Neuronal stem cell (in vitro differentiated cells): ENCODE data around the gene IFITM2.
"Not testable (repeated sequence)": the region's sequence is repeated elsewhere in the genome, so short reads cannot be mapped to it uniquely, and the experiment has no call there.

Experiments used
- DNase-seq: peaks from one replicate; pipeline ENCODE4 v3.0.0-alpha.2; 2013; ENCODE audit warnings: low spot score
- H2AFZ ChIP-seq: one replicate; pipeline ENCODE4 v1.6.1; 2013; ENCODE audit warnings: mild to moderate bottlenecking, low read length, inconsistent platforms
- H2AK5ac ChIP-seq: 2 replicates; pipeline ENCODE4 v1.6.1; 2013; ENCODE audit warnings: low read depth, mild to moderate bottlenecking, inconsistent platforms, low read length, moderate library complexity, mixed read lengths
- H2BK120ac ChIP-seq: 2 replicates; pipeline ENCODE4 v1.6.1; 2013; ENCODE audit warnings: low read depth, mild to moderate bottlenecking, inconsistent platforms, low read length, moderate library complexity, mixed read lengths
- H2BK12ac ChIP-seq: one replicate; pipeline ENCODE4 v1.6.1; 2013; ENCODE audit warnings: low read length, inconsistent platforms
- H2BK15ac ChIP-seq: 2 replicates; pipeline ENCODE4 v1.6.1; 2013; ENCODE audit warnings: mild to moderate bottlenecking, low read length, inconsistent platforms, mixed read lengths
- H2BK5ac ChIP-seq: one replicate; pipeline ENCODE4 v1.6.1; 2013; ENCODE audit warnings: inconsistent platforms, mild to moderate bottlenecking, low read length, moderate library complexity
- H3K14ac ChIP-seq: one replicate; pipeline ENCODE4 v1.6.1; 2013; ENCODE audit warnings: low read length, inconsistent platforms
- H3K18ac ChIP-seq: 2 replicates; pipeline ENCODE4 v1.6.1; 2013; ENCODE audit warnings: low read length, inconsistent platforms
- H3K23ac ChIP-seq: 2 replicates; pipeline ENCODE4 v1.6.1; 2013; ENCODE audit warnings: low read depth, mild to moderate bottlenecking, mixed read lengths, low read length, inconsistent platforms; ENCODE audit not compliant: poor library complexity
- H3K27ac ChIP-seq: replicated peaks from 3 replicates; pipeline ENCODE4 v1.5.1; 2013; ENCODE audit warnings: low read length, inconsistent platforms
- H3K27me3 ChIP-seq, 3 experiments: 2 replicates each; pipeline ENCODE4 v1.6.1; 2013; ENCODE audit warnings: low read length in 3 of 3, mild to moderate bottlenecking in 2 of 3, inconsistent platforms in 1 of 3, low read depth in 1 of 3, mixed read lengths in 1 of 3, moderate library complexity in 1 of 3; ENCODE audit not compliant: control insufficient read depth in 3 of 3, insufficient read depth in 3 of 3
- H3K36me3 ChIP-seq, 2 donors: replicated peaks in 1 of 2; 2 replicates each; pipeline ENCODE4 v1.6.1; 2013; ENCODE audit warnings: low read length in 2 of 2; ENCODE audit not compliant: control insufficient read depth in 2 of 2, insufficient read depth in 2 of 2
- H3K4ac ChIP-seq: 2 replicates; pipeline ENCODE4 v1.6.1; 2013; ENCODE audit warnings: inconsistent platforms, mild to moderate bottlenecking, low read length, moderate library complexity
- H3K4me1 ChIP-seq, 2 donors: 1 replicate in 1 of 2; 2 replicates in 1 of 2; pipeline ENCODE4 v1.6.1; 2013; ENCODE audit warnings: low read length in 2 of 2, low read depth in 1 of 2; ENCODE audit not compliant: control insufficient read depth in 2 of 2, insufficient read depth in 1 of 2
- H3K4me2 ChIP-seq: one replicate; pipeline ENCODE4 v1.6.1; 2013; ENCODE audit warnings: mild to moderate bottlenecking, low read length, inconsistent platforms; ENCODE audit not compliant: insufficient read depth, poor library complexity, severe bottlenecking
- H3K4me3 ChIP-seq, 2 donors: 2 replicates each; pipeline ENCODE4 v1.5.1; 2013; ENCODE audit warnings: low read length in 2 of 2, mild to moderate bottlenecking in 2 of 2, inconsistent platforms in 1 of 2, moderate library complexity in 1 of 2
- H3K79me1 ChIP-seq: one replicate; pipeline ENCODE4 v1.6.1; 2013; ENCODE audit warnings: low read depth, mild to moderate bottlenecking, inconsistent platforms, low read length, moderate library complexity
- H3K9ac ChIP-seq: one replicate; pipeline ENCODE4 v1.6.1; 2013; ENCODE audit warnings: mild to moderate bottlenecking, low read depth, low read length, inconsistent platforms; ENCODE audit not compliant: poor library complexity
- H3K9me3 ChIP-seq, 2 donors: replicated peaks in 1 of 2; 2 replicates each; pipeline versions ENCODE3 to v1.6.1; 2013; ENCODE audit warnings: low read length in 2 of 2, mild to moderate bottlenecking in 2 of 2, inconsistent platforms in 1 of 2, low read depth in 1 of 2, mixed read lengths in 1 of 2, moderate library complexity in 1 of 2; ENCODE audit not compliant: control insufficient read depth in 2 of 2, insufficient read depth in 1 of 2
- H4K8ac ChIP-seq: one replicate; pipeline ENCODE4 v1.6.1; 2013; ENCODE audit warnings: low read depth, mild to moderate bottlenecking, inconsistent platforms, low read length, moderate library complexity
- H4K91ac ChIP-seq: one replicate; pipeline ENCODE4 v1.6.1; 2013; ENCODE audit warnings: low read length, low read depth, mild to moderate bottlenecking, inconsistent platforms; ENCODE audit not compliant: poor library complexity
- WGBS, 2 donors: extraction: QIAGEN DNeasy Blood & Tissue Kit; methylation state at CpG; one replicate each; pipeline ENCODE4 v1.1.7; 2013; ENCODE audit warnings: missing lambda C conversion rate in 2 of 2, mixed read lengths in 1 of 2; ENCODE audit not compliant: insufficient read length in 2 of 2, insufficient replicate concordance in 1 of 2; ENCODE audit errors: extremely low coverage in 2 of 2; 5-methylcytosine and 5-hydroxymethylcytosine counted together

The IFITM2 gene

DNA sequence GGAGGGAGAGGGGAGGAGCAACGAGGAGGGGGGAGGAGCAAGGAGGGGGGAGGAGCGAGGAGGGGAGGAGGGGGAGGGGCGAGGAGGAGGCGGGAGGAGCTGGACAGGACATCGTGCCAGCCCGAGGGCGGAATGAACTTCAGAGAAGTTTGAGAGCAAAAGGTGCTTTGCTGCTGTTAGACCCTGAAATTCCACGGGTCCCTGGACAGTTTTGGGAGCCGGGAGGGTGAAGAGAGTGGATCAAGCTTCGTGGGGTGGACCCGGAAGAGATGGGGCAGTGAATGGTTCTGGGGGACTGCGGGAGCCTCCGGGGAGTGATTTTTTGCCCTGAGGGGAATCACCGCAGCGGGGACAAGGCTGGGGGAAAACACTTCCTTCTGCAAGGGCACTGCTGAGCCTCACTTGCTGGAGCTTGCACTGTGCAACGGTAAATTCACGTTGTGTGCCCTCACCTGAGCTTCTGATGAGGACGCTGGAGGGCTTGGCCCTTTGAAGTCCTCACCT is 40.1 kb upstream of the IFITM2 start:
- no peak overlapping the region for H3K9ac ChIP-seq
- peak overlapping the region; percentile 95 for H3K23ac ChIP-seq
- no peaks in the 10 kb centered on the region for H3K36me3 ChIP-seq
- no peak overlapping the region for H2BK5ac ChIP-seq
- no peak overlapping the region for H3K27ac ChIP-seq
- no peak for DNase-seq
- no CpG with 5 or more reads among the region's 18 CpGs for WGBS, 2 donors
- H2AK5ac ChIP-seq, result peak overlapping the region; percentile 34
- no peak overlapping the region for H3K4ac ChIP-seq
- peaks cover 3 to 4% of the 10 kb centered on the region in 2 donors for H3K9me3 ChIP-seq
- peak overlapping the region; percentile 47 for H3K14ac ChIP-seq
- peak overlapping the region; percentile 56 for H2AFZ ChIP-seq
- no peak overlapping the region for H2BK120ac ChIP-seq
- no peak overlapping the region for H3K4me2 ChIP-seq
- no peak overlapping the region for H4K91ac ChIP-seq
- H3K79me1 ChIP-seq, result no peaks in the 10 kb centered on the region
- no peak overlapping the region for H3K4me3 ChIP-seq
- peak overlapping the region; percentile 10 for H2BK15ac ChIP-seq
- peaks cover 0 to 5% of the 10 kb centered on the region in 2 donors for H3K4me1 ChIP-seq
- no peak overlapping the region for H4K8ac ChIP-seq
- H3K27me3 ChIP-seq, result no peaks in the 10 kb centered on the region
- H3K18ac ChIP-seq, result peak overlapping the region; percentile 4
- no peak overlapping the region for H2BK12ac ChIP-seq

DNA sequence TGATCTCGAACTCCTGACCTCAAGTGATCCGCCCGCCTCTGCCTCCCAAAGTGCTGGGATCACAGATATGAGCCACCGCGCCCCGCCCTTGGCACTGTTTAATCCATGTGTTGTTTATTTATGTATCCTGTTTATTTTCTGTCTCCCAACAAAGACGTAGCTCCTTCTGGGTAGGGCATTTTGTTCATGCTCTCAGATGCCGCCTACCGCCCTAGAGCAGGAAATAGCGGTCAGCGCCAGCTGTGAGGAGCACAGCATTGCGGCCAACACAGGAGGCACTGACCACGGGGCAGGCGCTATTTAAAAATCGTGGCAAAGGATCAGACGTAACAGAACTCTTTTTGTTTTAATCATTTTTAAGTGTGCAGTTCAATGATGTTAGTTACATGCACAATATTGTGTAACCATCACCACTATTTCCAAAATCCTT is 38.9 kb upstream of the IFITM2 start:
- not testable (repeated sequence) for H2BK120ac ChIP-seq, H2BK5ac ChIP-seq, H3K14ac ChIP-seq, H3K36me3 ChIP-seq, H3K79me1 ChIP-seq, H3K4ac ChIP-seq, H3K23ac ChIP-seq, H3K9ac ChIP-seq, H3K4me3 ChIP-seq, DNase-seq, H3K9me3 ChIP-seq, H2BK12ac ChIP-seq, H4K8ac ChIP-seq, H2AK5ac ChIP-seq, H3K4me1 ChIP-seq, H2BK15ac ChIP-seq, H4K91ac ChIP-seq, H3K27ac ChIP-seq, H3K4me2 ChIP-seq, H3K27me3 ChIP-seq, H3K18ac ChIP-seq
- peak overlapping the region; percentile 53 for H2AFZ ChIP-seq
- WGBS, 2 donors, result no CpG with 5 or more reads among the region's 16 CpGs

- DNase-seq, result no peak
- no peak overlapping the region for H3K4me3 ChIP-seq
- H3K27ac ChIP-seq, result no peak overlapping the region
These were observed 38.3 kb upstream of the IFITM2 start for GRCh38 chr11:269146-269890.

DNA sequence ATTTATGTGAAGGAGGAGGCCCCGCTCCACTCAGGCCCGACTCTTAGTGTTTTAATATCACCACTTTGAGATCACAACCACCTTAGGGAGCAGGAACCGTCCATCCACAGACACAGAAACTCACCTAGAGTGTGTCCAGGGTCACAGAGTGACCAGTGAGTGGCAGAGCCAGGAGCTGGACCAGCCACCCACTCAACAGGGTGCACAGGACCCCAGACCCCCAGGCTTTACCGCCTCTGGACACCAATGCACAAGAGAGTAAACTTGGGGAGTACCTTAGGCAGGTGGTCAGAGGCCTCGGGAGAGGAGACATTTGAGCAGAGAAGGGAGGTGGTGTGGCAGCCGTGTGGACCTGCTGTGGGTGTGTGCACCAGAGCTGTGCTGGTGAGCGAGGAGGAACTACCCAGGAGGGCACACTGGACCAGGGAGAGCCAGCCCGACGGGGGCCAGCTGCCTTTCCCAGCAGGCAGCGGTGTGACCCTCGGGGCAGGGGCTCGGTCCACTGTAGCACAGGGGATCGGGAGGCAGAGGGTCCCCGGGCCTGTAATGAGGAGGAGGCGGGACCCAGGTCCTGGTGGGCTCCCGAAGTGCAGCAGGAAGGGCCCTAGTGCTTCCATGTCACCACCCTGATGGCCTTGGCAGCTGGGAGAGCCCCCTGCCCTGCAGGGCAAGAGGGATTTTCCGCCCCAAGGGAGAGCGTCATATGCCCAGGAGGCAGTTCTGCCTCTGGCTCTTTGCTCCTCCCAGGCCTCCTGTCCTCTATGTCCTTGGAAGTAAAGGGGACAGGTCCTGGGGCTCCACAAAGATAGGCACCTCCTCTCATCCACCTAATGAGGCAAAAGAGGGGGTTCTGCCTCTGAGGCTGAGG is 36.9 kb upstream of the IFITM2 start:
- Histone ChIP-seq H2BK120ac (peak overlapping the region; percentile 61), H3K4me2 (no peak overlapping the region), H3K36me3 (no peaks in the 10 kb centered on the region), H3K27me3 (no peaks in the 10 kb centered on the region), H3K4ac (no peak overlapping the region), H2BK5ac (peak overlapping the region; percentile 24), H2BK12ac (peak overlapping the region; percentile 7), H3K14ac (peak overlapping the region; percentile 21), H4K8ac (peak overlapping the region; percentile 43), H2AK5ac (peak overlapping the region; percentile 94), H3K4me1 (peaks cover 0 to 5% of the 10 kb centered on the region in 2 donors), H3K23ac (peak overlapping the region; percentile 73), H3K18ac (peak overlapping the region; percentile 64), H2BK15ac (peak overlapping the region; percentile 92), H3K79me1 (no peaks in the 10 kb centered on the region), H3K9me3 (peaks cover 3 to 4% of the 10 kb centered on the region in 2 donors), H2AFZ (no peak overlapping the region), H3K27ac (no peak overlapping the region), H4K91ac (no peak overlapping the region), H3K9ac (peak overlapping the region; percentile 21), H3K4me3 (no peak overlapping the region)
- no peak for DNase-seq
- WGBS, 2 donors, result no CpG with 5 or more reads among the region's 18 CpGs

More at GRCh38 chr11:269146-269890, 38.3 kb upstream of the IFITM2 start:
- H4K91ac ChIP-seq, result no peak overlapping the region
- H3K4me1 ChIP-seq, result peaks cover 0 to 5% of the 10 kb centered on the region in 2 donors
- H3K79me1 ChIP-seq, result no peaks in the 10 kb centered on the region
- H2AFZ ChIP-seq, result peak overlapping the region; percentile 53
- H2BK5ac ChIP-seq, result no peak overlapping the region
- no peak overlapping the region for H3K18ac ChIP-seq
- H3K9ac ChIP-seq, result no peak overlapping the region
- no peak overlapping the region for H4K8ac ChIP-seq
- H3K4me2 ChIP-seq, result no peak overlapping the region
- H2BK15ac ChIP-seq, result no peak overlapping the region
- H3K4ac ChIP-seq, result no peak overlapping the region
- H3K9me3 ChIP-seq, result peaks cover 3 to 4% of the 10 kb centered on the region in 2 donors
- H2BK120ac ChIP-seq, result no peak overlapping the region
- no peak overlapping the region for H3K14ac ChIP-seq
- WGBS, 2 donors, result no CpG with 5 or more reads among the region's 21 CpGs
- H3K27me3 ChIP-seq, result no peaks in the 10 kb centered on the region
- no peak overlapping the region for H2BK12ac ChIP-seq
- no peaks in the 10 kb centered on the region for H3K36me3 ChIP-seq
- no peak overlapping the region for H3K23ac ChIP-seq
- H2AK5ac ChIP-seq, result no peak overlapping the region
